ENCODE measurements around the gene ZNF618. TPM values are rescaled to one million over a fixed set of nuclear protein-coding genes. Genes with fewer than 3 reads are reported as not detected.

The ZNF618 gene
- total and polyA plus RNA-seq, 7 donors: 0.92 to 8.0 (median 2.3) TPM

DNA sequence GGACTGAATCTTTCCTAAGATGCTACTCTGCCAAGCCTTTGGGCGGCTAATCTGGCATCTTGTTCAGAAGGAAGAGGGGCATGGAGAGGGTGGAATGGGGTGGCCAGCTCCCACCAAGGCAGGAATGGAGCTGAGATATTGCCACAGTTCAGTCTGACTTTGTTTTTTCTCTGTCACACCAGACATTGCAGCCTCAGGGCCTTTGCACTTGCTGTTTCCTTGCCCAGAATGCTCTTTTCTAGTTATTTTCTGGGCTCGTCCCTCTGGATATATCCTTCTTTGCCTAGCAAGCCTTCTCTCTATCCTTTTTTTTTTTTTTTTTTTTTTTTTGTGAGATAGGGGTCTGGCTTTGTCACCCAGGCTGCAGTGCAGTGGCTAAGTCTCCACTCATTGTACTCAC is 40.8 kb downstream of the ZNF618 start:
- Histone ChIP-seq H3K4me3 (no peak overlapping the region), H3K27ac (no peak overlapping the region), H3K36me3 (no peaks in the 10 kb centered on the region), H3K27me3 (no peaks in the 10 kb centered on the region), H3K9me3 (no peaks in the 10 kb centered on the region), H3K4me1 (peaks cover 0 to 21% (median 5%) of the 10 kb centered on the region in 4 donors)
- 93 to 96% methylated on average over 2 of the region's 2 CpGs for WGBS, 2 donors
- DNase-seq: no peak
- intact Hi-C loops (cut with DNase I): no loop called here
- TF ChIP-seq POLR2A (IDR thresholded peaks at IDR 0.05) (no peak), EP300 (IDR thresholded peaks at IDR 0.05) (no peak), POLR2AphosphoS5 (IDR thresholded peaks at IDR 0.05) (no peak)
- TF ChIP-seq, protein P1, sequence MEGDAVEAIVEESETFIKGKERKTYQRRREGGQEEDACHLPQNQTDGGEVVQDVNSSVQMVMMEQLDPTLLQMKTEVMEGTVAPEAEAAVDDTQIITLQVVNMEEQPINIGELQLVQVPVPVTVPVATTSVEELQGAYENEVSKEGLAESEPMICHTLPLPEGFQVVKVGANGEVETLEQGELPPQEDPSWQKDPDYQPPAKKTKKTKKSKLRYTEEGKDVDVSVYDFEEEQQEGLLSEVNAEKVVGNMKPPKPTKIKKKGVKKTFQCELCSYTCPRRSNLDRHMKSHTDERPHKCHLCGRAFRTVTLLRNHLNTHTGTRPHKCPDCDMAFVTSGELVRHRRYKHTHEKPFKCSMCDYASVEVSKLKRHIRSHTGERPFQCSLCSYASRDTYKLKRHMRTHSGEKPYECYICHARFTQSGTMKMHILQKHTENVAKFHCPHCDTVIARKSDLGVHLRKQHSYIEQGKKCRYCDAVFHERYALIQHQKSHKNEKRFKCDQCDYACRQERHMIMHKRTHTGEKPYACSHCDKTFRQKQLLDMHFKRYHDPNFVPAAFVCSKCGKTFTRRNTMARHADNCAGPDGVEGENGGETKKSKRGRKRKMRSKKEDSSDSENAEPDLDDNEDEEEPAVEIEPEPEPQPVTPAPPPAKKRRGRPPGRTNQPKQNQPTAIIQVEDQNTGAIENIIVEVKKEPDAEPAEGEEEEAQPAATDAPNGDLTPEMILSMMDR (IDR thresholded peaks at IDR 0.05): no peak

DNA sequence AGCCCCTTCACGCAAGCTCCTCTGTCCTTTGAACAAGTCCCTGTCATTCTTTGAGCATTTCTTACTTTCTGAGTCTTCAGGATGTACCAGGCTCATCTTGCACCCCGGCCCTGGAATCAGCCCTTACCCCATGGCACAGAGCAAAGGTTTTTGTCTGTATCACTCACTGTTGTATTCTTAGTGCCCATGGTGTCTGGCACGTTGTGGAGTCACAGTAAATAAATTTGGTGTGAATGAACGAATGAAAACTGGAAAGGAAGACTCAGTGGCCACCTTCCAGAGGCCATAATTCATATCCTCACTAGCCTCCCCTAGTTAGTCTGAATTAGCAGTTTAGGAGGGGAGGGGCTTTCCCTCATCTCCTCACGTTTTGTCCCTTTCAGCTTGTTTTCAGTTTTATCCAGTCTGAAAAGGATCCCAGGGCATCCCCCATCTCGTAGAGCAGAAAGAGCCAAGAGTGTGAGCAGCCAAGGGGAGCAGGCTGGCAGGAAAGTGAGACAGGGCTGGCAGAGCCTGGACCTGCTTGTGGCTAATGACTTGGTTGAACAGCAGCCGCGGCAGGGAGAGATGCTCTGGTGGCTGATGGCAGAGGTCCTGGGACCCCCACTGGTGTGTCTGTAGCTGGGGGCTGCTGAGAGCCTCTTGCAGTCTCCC is 42.7 kb downstream of the ZNF618 start:
- intact Hi-C loops (cut with DNase I): no loop called here
- Histone ChIP-seq H3K36me3 (no peaks in the 10 kb centered on the region), H3K4me3 (no peak overlapping the region), H3K27me3 (no peaks in the 10 kb centered on the region), H3K9me3 (peaks cover 0 to 2% (median 0%) of the 10 kb centered on the region in 4 donors), H3K27ac (no peak overlapping the region), H3K4me1 (peaks cover 0 to 7% (median 0%) of the 10 kb centered on the region in 4 donors)
- 84 to 88% methylated on average over 8 of the region's 8 CpGs for WGBS, 2 donors
- no peak for TF ChIP-seq POLR2A (IDR thresholded peaks at IDR 0.05)
- TF ChIP-seq, protein P1 (IDR thresholded peaks at IDR 0.05): no peak
- no peak for DNase-seq

DNA sequence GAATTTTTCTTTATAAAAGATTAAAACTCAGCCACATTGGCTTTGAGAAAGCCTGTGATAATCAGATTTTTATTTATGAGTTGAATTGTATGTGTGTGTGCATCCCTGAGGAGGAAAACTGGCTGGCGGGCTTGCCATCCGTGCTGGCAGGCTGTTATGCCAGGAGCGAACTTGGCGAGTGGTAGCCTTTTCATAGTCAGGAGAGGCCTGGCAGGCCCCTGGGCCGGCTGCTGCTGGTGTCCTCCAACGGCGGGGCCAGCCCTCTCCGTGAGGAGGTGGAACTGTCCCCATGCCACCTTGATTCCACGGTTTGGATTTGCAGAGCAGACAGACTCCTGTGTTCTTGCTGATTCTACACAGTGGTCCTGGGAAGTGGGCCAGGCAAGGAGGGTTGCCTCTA is 43.3 kb downstream of the ZNF618 start:
- DNase-seq: no peak
- no peaks in the 10 kb centered on the region for H3K27me3 ChIP-seq
- WGBS, 2 donors: 92 to 93% methylated on average over 9 of the region's 9 CpGs
- H3K27ac ChIP-seq: no peak overlapping the region
- H3K4me1 ChIP-seq: peaks cover 0 to 7% (median 0%) of the 10 kb centered on the region in 4 donors
- no peak overlapping the region for H3K4me3 ChIP-seq
- no peaks in the 10 kb centered on the region for H3K36me3 ChIP-seq
- TF ChIP-seq POLR2A (IDR thresholded peaks at IDR 0.05) (no peak), POLR2AphosphoS5 (IDR thresholded peaks at IDR 0.05) (no peak), EP300 (IDR thresholded peaks at IDR 0.05) (no peak)
- TF ChIP-seq, protein P1 (IDR thresholded peaks at IDR 0.05): no peak
- H3K9me3 ChIP-seq: peaks cover 0 to 2% (median 0%) of the 10 kb centered on the region in 4 donors
- intact Hi-C loops (cut with DNase I): no loop called here

DNA sequence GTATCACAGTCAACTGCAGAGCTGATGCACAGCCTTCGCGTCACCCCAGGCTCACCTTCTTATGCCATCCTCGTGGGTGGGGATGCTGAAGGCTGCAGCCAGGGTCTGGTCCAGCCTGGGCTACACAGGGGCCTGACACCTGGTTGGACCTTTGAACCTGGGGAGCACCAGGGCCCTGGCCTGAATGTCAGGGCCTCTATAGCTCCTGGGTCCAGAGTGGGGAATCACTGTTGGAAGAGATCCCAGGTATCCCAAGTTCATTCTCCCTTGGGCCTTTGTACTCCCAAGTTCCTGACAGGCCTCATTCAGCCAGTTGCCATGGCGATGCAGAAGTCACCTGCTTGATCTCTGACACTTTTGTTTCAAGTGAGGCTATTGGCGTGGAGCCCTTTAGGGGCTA is 43.8 kb downstream of the ZNF618 start:
- Histone ChIP-seq H3K27ac (no peak overlapping the region), H3K4me1 (peaks cover 0 to 7% (median 0%) of the 10 kb centered on the region in 4 donors), H3K36me3 (no peaks in the 10 kb centered on the region), H3K27me3 (no peaks in the 10 kb centered on the region), H3K4me3 (no peak overlapping the region), H3K9me3 (peaks cover 0 to 2% (median 0%) of the 10 kb centered on the region in 4 donors)
- TF ChIP-seq POLR2A (IDR thresholded peaks at IDR 0.05) (no peak), EP300 (IDR thresholded peaks at IDR 0.05) (no peak), POLR2AphosphoS5 (IDR thresholded peaks at IDR 0.05) (no peak)
- TF ChIP-seq, protein P1 (IDR thresholded peaks at IDR 0.05): no peak
- intact Hi-C loops (cut with DNase I): no loop called here
- WGBS, 2 donors: 95% methylated on average over 5 of the region's 5 CpGs
- DNase-seq: no peak

DNA sequence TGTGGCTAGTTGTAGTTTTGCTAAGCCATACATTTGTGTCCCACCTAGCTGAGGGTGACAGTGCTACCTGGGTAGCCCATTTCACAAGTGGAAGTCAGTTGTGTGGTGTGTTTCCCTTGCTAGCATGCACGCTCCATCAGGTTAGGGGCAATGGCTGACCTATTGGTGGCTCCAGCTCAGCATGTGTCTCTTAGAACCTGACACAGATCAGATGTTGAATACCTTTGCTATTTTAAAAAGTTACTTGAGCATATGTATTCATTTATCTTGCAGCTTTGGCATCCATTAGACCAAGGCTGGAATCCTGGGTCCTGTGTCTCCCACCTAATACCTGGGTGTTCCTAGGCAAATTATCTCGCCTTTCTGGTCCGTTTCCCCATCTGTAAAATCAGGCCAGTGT is 44.8 kb downstream of the ZNF618 start:
- no peak for TF ChIP-seq POLR2AphosphoS5 (IDR thresholded peaks at IDR 0.05)
- TF ChIP-seq, protein P1 (IDR thresholded peaks at IDR 0.05): no peak
- TF ChIP-seq POLR2A (IDR thresholded peaks at IDR 0.05): no peak
- no peak for TF ChIP-seq EP300 (IDR thresholded peaks at IDR 0.05)
- WGBS, 2 donors: 95% methylated on average over 3 of the region's 3 CpGs
- Histone ChIP-seq H3K9me3 (peaks cover 0 to 2% (median 0%) of the 10 kb centered on the region in 4 donors), H3K4me1 (peaks cover 0 to 7% (median 0%) of the 10 kb centered on the region in 4 donors), H3K27me3 (no peaks in the 10 kb centered on the region), H3K4me3 (no peak overlapping the region), H3K36me3 (no peaks in the 10 kb centered on the region), H3K27ac (no peak overlapping the region)
- no peak for DNase-seq
- intact Hi-C loops (cut with DNase I): no loop called here
